ENCODE results near the gene LMNA.

DNA sequence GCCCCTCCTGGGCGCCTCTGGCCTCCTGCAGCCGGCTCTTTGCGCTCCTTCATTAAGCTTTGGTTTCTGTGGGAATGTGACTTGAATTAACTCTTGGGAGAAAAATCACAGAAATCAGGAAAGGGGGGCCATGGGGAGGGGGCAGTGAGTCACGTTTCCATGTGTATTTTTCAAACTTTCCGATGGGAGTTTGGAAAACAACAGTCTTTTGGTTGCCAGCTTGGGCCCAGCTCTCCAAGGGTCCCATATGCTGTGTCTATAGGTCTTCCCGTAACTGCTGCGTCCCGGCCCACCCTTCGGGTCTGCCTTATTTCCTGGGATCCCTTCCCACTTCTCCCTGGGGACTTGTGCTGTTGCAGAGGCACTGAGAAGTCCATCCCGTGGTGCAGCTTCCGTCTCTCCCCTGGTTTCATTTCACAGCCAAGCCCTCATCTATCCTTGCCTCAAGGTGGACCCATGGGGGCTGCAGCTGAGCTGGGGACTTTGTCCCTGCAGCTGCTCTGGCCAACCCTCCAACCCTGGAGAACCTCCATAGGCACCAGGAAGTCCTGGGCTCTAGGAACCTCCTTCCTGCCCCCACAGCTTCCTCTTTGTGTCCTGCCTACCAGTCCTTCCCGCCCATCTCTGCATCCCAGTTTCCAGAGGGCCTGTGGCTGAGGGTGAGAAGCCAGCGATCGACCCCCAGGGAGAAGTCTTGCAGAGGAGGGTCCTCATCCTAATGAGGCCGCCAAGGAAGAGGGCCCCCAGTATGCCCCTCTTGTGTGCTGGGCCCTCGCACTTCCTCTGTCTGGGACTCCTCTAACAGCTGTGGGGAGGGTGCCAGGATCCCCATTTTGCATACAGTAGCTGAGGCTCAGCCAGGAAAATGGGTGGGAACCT lies 11.6 kb upstream of the LMNA start:
- TF ChIP-seq CTCF (IDR thresholded peaks at IDR 0.05; ENCODE audit: poor library complexity) (no peak), EZH2 (IDR thresholded peaks at IDR 0.05; ENCODE audit: borderline replicate concordance) (no peak)

Data from hepatocyte (in vitro differentiated cells).